ES-I3 (cell line): ENCODE data around the gene IL12B.
"Not testable (repeated sequence)": the region's sequence is repeated elsewhere in the genome, so short reads cannot be mapped to it uniquely, and the experiment has no call there.

Experiments
- H3K36me3 ChIP-seq: 2 replicates; pipeline ENCODE4 v1.6.1; 2013; ENCODE audit warnings: mild to moderate bottlenecking, low read length, control low read depth, moderate library complexity; ENCODE audit not compliant: insufficient read depth
- H3K4me1 ChIP-seq: 2 replicates; pipeline ENCODE4 v1.6.1; 2013; ENCODE audit warnings: mild to moderate bottlenecking, control low read depth, low read length; ENCODE audit not compliant: insufficient read depth
- H3K9ac ChIP-seq: 2 replicates; pipeline ENCODE4 v1.6.1; 2013; ENCODE audit warnings: low read depth, mild to moderate bottlenecking, low read length, moderate library complexity
- H3K9me3 ChIP-seq: 2 replicates; pipeline ENCODE4 v1.6.1; 2013; ENCODE audit warnings: mild to moderate bottlenecking, low read length, moderate library complexity; ENCODE audit not compliant: control insufficient read depth, insufficient read depth

Gene IL12B

DNA sequence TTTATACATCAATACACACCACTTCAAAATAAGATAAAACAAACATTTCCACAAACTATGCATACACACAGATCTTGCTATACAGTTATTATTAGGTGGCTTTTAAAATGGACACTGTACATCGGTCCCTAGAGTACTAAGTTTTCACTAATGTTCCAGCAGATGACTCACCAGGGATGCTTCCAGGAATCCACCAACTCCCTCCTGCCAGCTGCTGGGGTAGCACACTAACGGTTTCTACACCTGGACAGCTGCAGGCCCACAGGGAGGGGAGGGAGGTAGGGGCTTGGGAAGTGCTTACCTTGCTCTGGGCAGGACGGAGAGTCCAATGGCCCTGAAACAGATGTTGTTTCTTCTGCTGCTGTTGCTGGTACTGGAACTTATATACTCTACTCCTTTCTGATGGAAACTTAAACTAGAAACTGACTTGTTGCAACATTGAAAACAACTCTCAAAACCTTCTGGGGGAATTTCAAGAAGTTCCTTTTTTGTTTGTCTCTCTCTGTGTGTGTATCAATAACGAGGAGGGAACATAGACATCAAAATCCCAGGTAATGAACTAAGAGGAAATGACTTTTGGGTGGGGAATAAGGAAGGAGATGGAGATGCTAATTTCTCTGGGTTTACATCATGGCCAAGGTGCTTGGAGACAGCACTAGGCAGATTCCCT is at the start of gene IL12B:
Gene IL12B (minus strand): TSS at position 357 of the 670 bp plus-strand sequence. CDS start 3,705 bp downstream, outside the sequence.
- no peak within 1 kb of the TSS; the same call in 1 of the 2 replicates for H3K9ac ChIP-seq
- H3K9me3 ChIP-seq = no peaks in the 10 kb centered on the region
- H3K36me3 ChIP-seq = no peaks in the 10 kb centered on the region
- H3K4me1 ChIP-seq = no peaks in the 10 kb centered on the region

GRCh38 chr5:159377653-159378052 is 47.4 kb upstream of the IL12B start:
- no peaks in the 10 kb centered on the region for H3K36me3 ChIP-seq
- H3K9me3 ChIP-seq = peaks cover 4% of the 10 kb centered on the region; the same call in 1 of the 2 replicates
- H3K4me1 ChIP-seq = no peaks in the 10 kb centered on the region
- no peak overlapping the region for H3K9ac ChIP-seq

- H3K9ac ChIP-seq, H3K4me1 ChIP-seq, H3K36me3 ChIP-seq, H3K9me3 ChIP-seq: not testable (repeated sequence)
These were observed 37.6 kb upstream of the IL12B start for GRCh38 chr5:159367866-159368265.

- not testable (repeated sequence) for H3K9ac ChIP-seq, H3K4me1 ChIP-seq, H3K9me3 ChIP-seq, H3K36me3 ChIP-seq
These were observed 36.5 kb upstream of the IL12B start for GRCh38 chr5:159366776-159367175.

DNA sequence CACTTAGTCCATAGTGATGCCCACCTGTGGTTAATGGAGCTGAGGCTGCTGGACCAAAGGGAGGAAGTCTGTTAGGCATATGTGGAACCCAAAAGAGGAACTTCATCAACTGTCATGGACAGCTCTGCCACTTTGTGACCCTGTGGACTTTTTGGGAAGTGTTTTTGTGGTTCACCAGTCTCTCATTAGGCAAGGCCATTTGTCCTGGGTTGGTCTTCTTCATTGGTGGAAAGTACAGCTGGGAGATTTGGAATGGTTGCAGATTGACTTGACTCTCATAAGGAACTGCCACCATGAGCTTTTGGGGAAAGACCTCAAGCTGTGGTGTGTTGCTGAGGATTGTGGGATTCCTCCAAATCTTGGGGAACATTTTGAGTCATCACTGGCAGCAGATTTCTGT is 31.9 kb upstream of the IL12B start:
- Histone ChIP-seq H3K9ac (no peak overlapping the region), H3K4me1 (no peaks in the 10 kb centered on the region), H3K36me3 (no peaks in the 10 kb centered on the region), H3K9me3 (no peaks in the 10 kb centered on the region)

GRCh38 chr5:159359871-159360270 is 29.6 kb upstream of the IL12B start:
- not testable (repeated sequence) for H3K9ac ChIP-seq, H3K36me3 ChIP-seq, H3K9me3 ChIP-seq, H3K4me1 ChIP-seq

GRCh38 chr5:159359408-159359807 is 29.1 kb upstream of the IL12B start:
- H3K4me1 ChIP-seq = no peaks in the 10 kb centered on the region
- H3K9me3 ChIP-seq = no peaks in the 10 kb centered on the region
- H3K36me3 ChIP-seq = no peaks in the 10 kb centered on the region
- H3K9ac ChIP-seq = no peak overlapping the region

GRCh38 chr5:159353661-159354252 is 23.5 kb upstream of the IL12B start:
- no peaks in the 10 kb centered on the region for H3K4me1 ChIP-seq
- H3K9me3 ChIP-seq = no peaks in the 10 kb centered on the region
- H3K36me3 ChIP-seq = no peaks in the 10 kb centered on the region
- no peak overlapping the region for H3K9ac ChIP-seq

- not testable (repeated sequence) for H3K9me3 ChIP-seq, H3K36me3 ChIP-seq, H3K9ac ChIP-seq, H3K4me1 ChIP-seq
These were observed 20.4 kb upstream of the IL12B start for GRCh38 chr5:159350644-159351043.

GRCh38 chr5:159350216-159350615 is 19.9 kb upstream of the IL12B start:
- H3K9ac ChIP-seq, H3K36me3 ChIP-seq, H3K4me1 ChIP-seq, H3K9me3 ChIP-seq: not testable (repeated sequence)

DNA sequence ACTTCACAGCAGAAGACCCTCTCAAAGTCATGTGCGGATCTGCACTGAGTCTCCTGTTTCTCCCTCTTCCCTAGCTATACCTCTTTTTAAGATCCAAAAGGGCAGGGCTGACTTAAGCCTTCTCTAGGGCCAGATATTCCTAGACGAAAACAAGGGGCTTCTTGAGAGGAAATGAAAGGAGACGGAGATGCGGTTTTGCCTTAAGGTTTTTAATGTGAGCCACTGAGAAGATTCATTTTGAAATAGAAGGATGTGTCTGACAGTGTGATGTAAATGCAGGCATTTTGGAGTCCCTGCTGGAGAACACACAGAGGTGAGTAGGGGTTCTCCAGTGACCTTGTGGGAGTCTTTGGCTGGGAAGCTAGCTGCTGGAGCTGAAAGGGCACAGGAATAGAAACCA is 15.6 kb upstream of the IL12B start:
- 0 out of 2 replicates have a peak, but pooled peaks cover 3% of the 10 kb centered on the region for H3K9me3 ChIP-seq
- no peaks in the 10 kb centered on the region for H3K36me3 ChIP-seq
- no peak overlapping the region for H3K9ac ChIP-seq
- H3K4me1 ChIP-seq = no peaks in the 10 kb centered on the region

- Histone ChIP-seq H3K4me1 (no peaks in the 10 kb centered on the region), H3K36me3 (no peaks in the 10 kb centered on the region), H3K9me3 (0 out of 2 replicates have a peak, but pooled peaks cover 3% of the 10 kb centered on the region), H3K9ac (no peak overlapping the region)
These were observed 15.0 kb upstream of the IL12B start for GRCh38 chr5:159345336-159345735.

GRCh38 chr5:159343295-159344094 is 13.2 kb upstream of the IL12B start:
- no peaks in the 10 kb centered on the region for H3K4me1 ChIP-seq
- 0 out of 2 replicates have a peak, but pooled peaks cover 3% of the 10 kb centered on the region for H3K9me3 ChIP-seq
- no peak overlapping the region for H3K9ac ChIP-seq
- no peaks in the 10 kb centered on the region for H3K36me3 ChIP-seq

- Histone ChIP-seq H3K9ac (no peak overlapping the region), H3K4me1 (no peaks in the 10 kb centered on the region), H3K36me3 (no peaks in the 10 kb centered on the region), H3K9me3 (0 out of 2 replicates have a peak, but pooled peaks cover 3% of the 10 kb centered on the region)
These were observed 12.6 kb upstream of the IL12B start for GRCh38 chr5:159342840-159343239.

GRCh38 chr5:159341906-159342310 is 11.6 kb upstream of the IL12B start:
- Histone ChIP-seq H3K36me3 (no peaks in the 10 kb centered on the region), H3K4me1 (peaks cover 2% of the 10 kb centered on the region; the same call in 1 of the 2 replicates), H3K9me3 (0 out of 2 replicates have a peak, but pooled peaks cover 3% of the 10 kb centered on the region), H3K9ac (no peak overlapping the region)
